Caco-2 (cell line): ENCODE measurements around the gene PRR5. TPM values are rescaled to one million over a fixed set of nuclear protein-coding genes. Genes with fewer than 3 reads are reported as not detected.

Experiments
- BruUV-seq: library from RNA; stranded (reverse); fragments of 400-500 nt; replicated peaks from 2 replicates; lab custom pipeline; 2021; lab: Mats Ljungman, UMichigan
- CTCF ChIA-PET: fragments of 300-600 bp; sonication (Branson Sonifier 250); formaldehyde crosslinking; loops from one replicate; lab custom pipeline; 2022; ENCODE audit warnings: antibody characterized with exemption; lab: Charles Lee
- POLR2A ChIA-PET: fragments of 300-600 bp; sonication (Branson Sonifier 250); formaldehyde crosslinking; loops from one replicate; lab custom pipeline; 2022; ENCODE audit warnings: antibody characterized with exemption; lab: Charles Lee
- DNase-seq, 2 experiments: peaks; one replicate each; pipeline versions ENCODE4 v3.0.0 to v3.0.0-alpha.2; 2020 to 2022
- H3K27me3 ChIP-seq: replicated peaks from 2 replicates; pipeline ENCODE4 v1.6.0; 2011; ENCODE audit warnings: low read length; ENCODE audit not compliant: control insufficient read depth, insufficient read depth
- H3K36me3 ChIP-seq: 2 replicates; pipeline ENCODE4 v1.5.1; 2011; ENCODE audit warnings: low read length; ENCODE audit not compliant: control insufficient read depth, insufficient read depth
- H3K4me1 ChIP-seq: fragments of 250-450 bp; sonication (Bioruptor Pico); 2 replicates; pipeline ENCODE4 v1.5.1; 2020; ENCODE audit warnings: mild to moderate bottlenecking
- H3K4me3 ChIP-seq: 2 replicates; pipeline ENCODE4 v1.5.1; 2011; ENCODE audit warnings: low read depth, mild to moderate bottlenecking, control low read depth, low read length
- H3K9me3 ChIP-seq: fragments of 250-450 bp; sonication (Bioruptor Pico); 2 replicates; pipeline ENCODE4 v1.5.1; 2020; ENCODE audit warnings: mild to moderate bottlenecking, moderate library complexity
- H3K27ac Mint-ChIP-seq: one replicate; pipeline ENCODE4 v1.8.0; 2022; ENCODE audit warnings: mixed read lengths; ENCODE audit not compliant: unreplicated experiment
- H3K27me3 Mint-ChIP-seq: one replicate; pipeline ENCODE4 v1.8.0; 2022; ENCODE audit warnings: mixed read lengths; ENCODE audit not compliant: insufficient read depth, unreplicated experiment
- H3K36me3 Mint-ChIP-seq: one replicate; pipeline ENCODE4 v1.8.0; 2022; ENCODE audit warnings: mild to moderate bottlenecking, mixed read lengths; ENCODE audit not compliant: insufficient read depth, unreplicated experiment
- H3K4me1 Mint-ChIP-seq: one replicate; pipeline ENCODE4 v1.8.0; 2022; ENCODE audit warnings: low read depth, mixed read lengths; ENCODE audit not compliant: unreplicated experiment
- H3K4me3 Mint-ChIP-seq: one replicate; pipeline ENCODE4 v1.8.0; 2022; ENCODE audit warnings: mild to moderate bottlenecking, moderate library complexity, mixed read lengths; ENCODE audit not compliant: unreplicated experiment
- H3K9me3 Mint-ChIP-seq: one replicate; pipeline ENCODE4 v1.8.0; 2022; ENCODE audit warnings: mixed read lengths; ENCODE audit not compliant: unreplicated experiment
- CTCF ChIP-seq, 2 experiments: fragments of 200-600 bp in 1 of 2; IDR thresholded peaks; 1 replicate in 1 of 2; 2 replicates in 1 of 2; pipeline versions ENCODE4 v1.5.1 to v1.8.0; 2011 to 2022; ENCODE audit warnings: antibody characterized with exemption in 1 of 2, control low read depth in 1 of 2, inconsistent platforms in 1 of 2, low read depth in 1 of 2, low read length in 1 of 2, mild to moderate bottlenecking in 1 of 2, moderate library complexity in 1 of 2; ENCODE audit not compliant: insufficient read depth in 1 of 2, severe bottlenecking in 1 of 2, unreplicated experiment in 1 of 2
- intact Hi-C: fragments of 100-400 bp; cut with micrococcal nuclease; formaldehyde crosslinking; loops from one replicate; pipeline ENCODE4 v1.10.0; 2022; ENCODE audit not compliant: unreplicated experiment
- total RNA-seq: library from RNA; stranded (reverse); gene quantifications from 2 replicates; pipeline ENCODE4 v1.2.3, GENCODE V29; 2022

Gene PRR5
- total RNA-seq, 1 experiment from 2014 or later: 82.8 TPM

DNA sequence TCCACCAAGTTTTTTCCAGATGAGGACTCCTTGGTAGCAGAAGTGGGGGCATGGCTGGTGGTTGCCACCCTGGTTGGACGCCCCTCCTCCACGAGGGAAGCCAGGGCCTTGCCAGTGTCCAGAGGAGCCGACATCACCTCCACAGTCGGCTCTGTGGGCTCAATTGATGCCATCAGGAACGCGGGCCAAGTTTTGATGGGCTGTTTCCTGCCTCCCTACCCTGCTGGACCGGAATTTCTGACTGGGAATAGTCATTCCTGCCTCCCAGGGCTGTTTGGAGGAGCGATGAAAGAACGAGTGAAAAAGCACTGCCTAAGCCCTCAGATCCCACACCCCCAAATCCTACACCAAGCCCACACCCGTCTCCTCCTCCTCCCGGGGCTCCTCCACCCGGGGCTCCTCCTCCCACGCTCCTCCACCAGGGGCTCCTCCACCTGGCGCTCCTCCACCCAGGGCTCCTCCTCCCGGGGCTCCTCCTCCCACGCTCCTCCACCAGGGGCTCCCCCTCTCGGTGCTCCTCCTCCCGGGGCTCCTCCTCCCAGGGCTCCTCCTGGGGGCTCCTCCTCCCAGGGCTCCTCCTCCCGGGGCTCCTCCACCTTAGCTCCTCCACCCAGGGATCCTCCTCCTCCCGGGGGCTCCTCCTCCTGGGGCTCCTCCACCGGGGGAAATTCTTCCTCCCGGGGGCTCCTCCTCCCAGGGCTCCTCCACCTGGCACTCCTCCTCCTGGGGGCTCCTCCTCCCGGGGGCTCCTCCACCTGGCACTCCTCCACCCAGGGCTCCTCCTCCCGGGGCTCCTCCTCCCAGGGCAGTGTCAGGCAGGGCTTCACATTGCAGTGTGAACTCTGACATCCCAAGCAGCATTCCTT, 10.0 kb upstream of the PRR5 start:
- Histone ChIP-seq H3K27me3 (no peaks in the 10 kb centered on the region), H3K36me3 (no peaks in the 10 kb centered on the region), H3K9me3 (no peaks in the 10 kb centered on the region), H3K4me1 (peaks cover 67% of the 10 kb centered on the region), H3K4me3 (no peak overlapping the region)
- Mint-ChIP-seq H3K4me1 (peaks cover 32% of the 10 kb centered on the region), H3K4me3 (no peak overlapping the region), H3K36me3 (peaks cover 48% of the 10 kb centered on the region), H3K9me3 (no peaks in the 10 kb centered on the region), H3K27me3 (no peaks in the 10 kb centered on the region), H3K27ac (peak overlapping the region; percentile 59)
- DNase-seq: no peak
- TF ChIP-seq CTCF (IDR thresholded peaks at IDR 0.05; ENCODE audit: insufficient read depth in 1 of 2, low read depth in 1 of 2, low read length in 1 of 2, severe bottlenecking in 1 of 2, unreplicated experiment in 1 of 2): no peak
- intact Hi-C loops: no loop called here
- POLR2A ChIA-PET: no interaction called here
- BruUV-seq: no TSS peak
- CTCF ChIA-PET: interaction anchor here (0.7 kb wide), 1 partner anchor 92 kb away, joined by 3 read pairs; no protein-coding TSS in a partner anchor

GRCh38 chr22:44692662-44693007, 9.4 kb upstream of the PRR5 start:
- BruUV-seq: no TSS peak
- Histone ChIP-seq H3K4me1 (peaks cover 69% of the 10 kb centered on the region), H3K4me3 (no peak overlapping the region), H3K36me3 (no peaks in the 10 kb centered on the region), H3K27me3 (no peaks in the 10 kb centered on the region), H3K9me3 (no peaks in the 10 kb centered on the region)
- Mint-ChIP-seq H3K27ac (peak overlapping the region; percentile 59), H3K4me3 (no peak overlapping the region), H3K27me3 (no peaks in the 10 kb centered on the region), H3K4me1 (peaks cover 26% of the 10 kb centered on the region), H3K36me3 (peaks cover 48% of the 10 kb centered on the region), H3K9me3 (no peaks in the 10 kb centered on the region)
- POLR2A ChIA-PET: no interaction called here
- DNase-seq: no peak
- CTCF ChIA-PET: no interaction called here
- TF ChIP-seq CTCF (IDR thresholded peaks at IDR 0.05; ENCODE audit: insufficient read depth in 1 of 2, low read depth in 1 of 2, low read length in 1 of 2, severe bottlenecking in 1 of 2, unreplicated experiment in 1 of 2): no peak
- intact Hi-C loops: no loop called here

DNA sequence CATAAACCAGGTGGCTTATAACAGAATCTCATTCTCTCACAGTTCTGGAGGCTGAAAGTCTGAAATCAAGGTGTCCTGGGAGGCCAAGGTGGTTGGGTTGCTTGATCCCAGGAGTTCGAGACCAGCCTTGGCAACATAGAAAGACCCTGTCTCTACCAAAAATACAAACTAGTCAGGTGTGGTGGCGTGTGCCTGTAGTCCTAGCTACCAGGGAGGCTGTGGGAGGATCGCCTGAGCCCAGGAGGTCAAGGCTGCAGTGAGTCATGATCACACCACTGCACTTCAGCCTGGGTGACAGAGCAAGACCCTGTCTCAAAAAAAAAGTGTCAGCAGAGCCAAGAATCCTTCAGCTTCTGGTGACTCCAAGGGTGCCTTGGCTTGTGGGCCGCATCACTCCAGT, 8.9 kb upstream of the PRR5 start:
- BruUV-seq: no TSS peak
- intact Hi-C loops: no loop called here
- Mint-ChIP-seq H3K4me1 (peaks cover 27% of the 10 kb centered on the region), H3K27ac (peak overlapping the region; percentile 59), H3K36me3 (peaks cover 50% of the 10 kb centered on the region), H3K4me3 (no peak overlapping the region), H3K9me3 (no peaks in the 10 kb centered on the region), H3K27me3 (no peaks in the 10 kb centered on the region)
- no peak overlapping the region for H3K4me3 ChIP-seq
- CTCF ChIA-PET: no interaction called here
- POLR2A ChIA-PET: no interaction called here
- no peaks in the 10 kb centered on the region for H3K36me3 ChIP-seq
- no peaks in the 10 kb centered on the region for H3K9me3 ChIP-seq
- no peak for DNase-seq
- no peak for TF ChIP-seq CTCF (IDR thresholded peaks at IDR 0.05; ENCODE audit: insufficient read depth in 1 of 2, low read depth in 1 of 2, low read length in 1 of 2, severe bottlenecking in 1 of 2, unreplicated experiment in 1 of 2)
- peaks cover 69% of the 10 kb centered on the region for H3K4me1 ChIP-seq
- no peaks in the 10 kb centered on the region for H3K27me3 ChIP-seq
